Measurements from ENCODE around the gene MPPED2. TPM values are rescaled to one million over a fixed set of nuclear protein-coding genes. Genes with fewer than 3 reads are reported as not detected.

The MPPED2 gene
- polyA plus RNA-seq, 3 donors: 0.29 to 0.59 (median 0.52) TPM

DNA sequence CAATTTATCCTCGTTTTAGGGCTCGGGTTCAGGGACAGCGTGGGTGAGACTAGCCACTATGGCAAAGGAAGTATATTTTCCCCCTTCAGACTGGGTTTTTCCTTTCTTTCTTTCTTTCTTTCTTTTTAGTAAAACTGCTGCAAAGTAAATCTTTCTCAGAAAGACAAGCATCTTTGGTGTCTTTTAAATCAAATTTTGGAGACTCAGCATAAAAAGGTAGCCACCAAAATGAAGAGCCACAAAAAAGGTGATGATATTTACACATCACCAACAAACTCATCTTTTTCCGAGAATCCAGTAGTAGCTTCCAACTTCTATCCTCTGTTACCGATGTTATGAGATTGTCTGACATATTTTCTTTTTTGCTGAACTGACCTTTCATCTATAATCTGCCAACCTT, 88.6 kb downstream of the MPPED2 start:
- H2AFZ ChIP-seq (ENCODE audit: insufficient read depth, low read depth, low read length, poor library complexity, severe bottlenecking): no peak overlapping the region
- H3K27me3 Mint-ChIP-seq (ENCODE audit: low read depth in 3 of 3): peaks cover 0 to 4% (median 1%) of the 10 kb centered on the region in 3 donors
- no peak overlapping the region for H3K27ac Mint-ChIP-seq
- H3K36me3 ChIP-seq (replicated peaks in 1 of 2; ENCODE audit: control insufficient read depth in 1 of 2, insufficient read depth in 2 of 2, low read length in 2 of 2): no peaks in the 10 kb centered on the region
- H3K27ac ChIP-seq (ENCODE audit: low read depth in 1 of 2, low read length in 2 of 2): no peak overlapping the region
- no peaks in the 10 kb centered on the region for H3K9me3 ChIP-seq (replicated peaks in 1 of 2; ENCODE audit: control insufficient read depth in 1 of 2, insufficient read depth in 1 of 2, low read length in 2 of 2)
- H3K4me2 ChIP-seq (replicated peaks; ENCODE audit: extremely low read depth, low read length, poor library complexity, severe bottlenecking): no peak overlapping the region
- no peaks in the 10 kb centered on the region for H3K4me1 ChIP-seq (ENCODE audit: control insufficient read depth in 1 of 2, insufficient read depth in 2 of 2, low read length in 2 of 2)
- no CpG with 5 or more reads among the region's 5 CpGs for WGBS (ENCODE audit: insufficient coverage)
- DNase-seq: no peak
- H3K9ac ChIP-seq (ENCODE audit: insufficient read depth, low read length, poor library complexity, severe bottlenecking): no peak overlapping the region
- no peaks in the 10 kb centered on the region for H3K36me3 Mint-ChIP-seq
- H3K4me1 Mint-ChIP-seq: no peaks in the 10 kb centered on the region
- H4K20me1 ChIP-seq (ENCODE audit: insufficient read depth, low read length): no peaks in the 10 kb centered on the region
- H3K79me2 ChIP-seq (ENCODE audit: insufficient read depth, low read length): no peaks in the 10 kb centered on the region
- H3K4me3 ChIP-seq (replicated peaks in 1 of 3; ENCODE audit: low read depth in 2 of 3, low read length in 3 of 3): no peak overlapping the region
- TF ChIP-seq, protein P1, sequence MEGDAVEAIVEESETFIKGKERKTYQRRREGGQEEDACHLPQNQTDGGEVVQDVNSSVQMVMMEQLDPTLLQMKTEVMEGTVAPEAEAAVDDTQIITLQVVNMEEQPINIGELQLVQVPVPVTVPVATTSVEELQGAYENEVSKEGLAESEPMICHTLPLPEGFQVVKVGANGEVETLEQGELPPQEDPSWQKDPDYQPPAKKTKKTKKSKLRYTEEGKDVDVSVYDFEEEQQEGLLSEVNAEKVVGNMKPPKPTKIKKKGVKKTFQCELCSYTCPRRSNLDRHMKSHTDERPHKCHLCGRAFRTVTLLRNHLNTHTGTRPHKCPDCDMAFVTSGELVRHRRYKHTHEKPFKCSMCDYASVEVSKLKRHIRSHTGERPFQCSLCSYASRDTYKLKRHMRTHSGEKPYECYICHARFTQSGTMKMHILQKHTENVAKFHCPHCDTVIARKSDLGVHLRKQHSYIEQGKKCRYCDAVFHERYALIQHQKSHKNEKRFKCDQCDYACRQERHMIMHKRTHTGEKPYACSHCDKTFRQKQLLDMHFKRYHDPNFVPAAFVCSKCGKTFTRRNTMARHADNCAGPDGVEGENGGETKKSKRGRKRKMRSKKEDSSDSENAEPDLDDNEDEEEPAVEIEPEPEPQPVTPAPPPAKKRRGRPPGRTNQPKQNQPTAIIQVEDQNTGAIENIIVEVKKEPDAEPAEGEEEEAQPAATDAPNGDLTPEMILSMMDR (IDR thresholded peaks at IDR 0.05): no peak
- H3K27me3 ChIP-seq (ENCODE audit: control insufficient read depth in 2 of 2, insufficient read depth in 2 of 2, low read length in 2 of 2): no peaks in the 10 kb centered on the region
- H3K9me3 Mint-ChIP-seq: peaks cover 0 to 2% (median 0%) of the 10 kb centered on the region in 7 donors
- H3K4me3 Mint-ChIP-seq: no peak overlapping the region
- intact Hi-C loops (cut with micrococcal nuclease): no loop called here

DNA sequence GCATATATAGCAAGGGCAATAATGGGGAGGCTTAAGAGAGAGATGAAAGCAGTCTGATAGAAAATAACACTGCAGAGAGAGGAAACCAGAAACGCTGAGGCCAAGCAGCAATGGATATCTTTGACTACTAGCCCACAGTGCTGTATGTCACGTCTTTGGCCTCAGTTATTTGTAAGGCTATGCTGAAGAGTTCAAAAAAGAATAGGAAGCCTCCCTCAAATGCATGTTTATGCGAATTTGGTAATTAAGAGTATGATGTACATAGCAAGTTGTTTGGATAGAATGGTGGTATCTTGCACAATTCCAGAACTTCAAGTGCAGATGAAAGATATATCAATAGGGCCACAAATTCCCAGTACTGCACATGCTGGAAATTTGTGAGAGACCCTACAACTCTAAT, 89.2 kb downstream of the MPPED2 start:
- Mint-ChIP-seq H3K4me3 (no peak overlapping the region), H3K27me3 (ENCODE audit: low read depth in 3 of 3) (peaks cover 0 to 4% (median 1%) of the 10 kb centered on the region in 3 donors), H3K27ac (no peak overlapping the region), H3K4me1 (no peaks in the 10 kb centered on the region), H3K9me3 (peaks cover 0 to 2% (median 0%) of the 10 kb centered on the region in 7 donors), H3K36me3 (no peaks in the 10 kb centered on the region)
- whole genome bisulfite sequencing (ENCODE audit: insufficient coverage): 100% methylated on average over 2 of the region's 3 CpGs
- intact Hi-C loops (cut with micrococcal nuclease): no loop called here
- Histone ChIP-seq H3K4me3 (replicated peaks in 1 of 3; ENCODE audit: low read depth in 2 of 3, low read length in 3 of 3) (no peak overlapping the region), H3K4me1 (ENCODE audit: control insufficient read depth in 1 of 2, insufficient read depth in 2 of 2, low read length in 2 of 2) (no peaks in the 10 kb centered on the region), H3K27ac (ENCODE audit: low read depth in 1 of 2, low read length in 2 of 2) (no peak overlapping the region), H3K79me2 (ENCODE audit: insufficient read depth, low read length) (no peaks in the 10 kb centered on the region), H3K4me2 (replicated peaks; ENCODE audit: extremely low read depth, low read length, poor library complexity, severe bottlenecking) (no peak overlapping the region), H3K9me3 (replicated peaks in 1 of 2; ENCODE audit: control insufficient read depth in 1 of 2, insufficient read depth in 1 of 2, low read length in 2 of 2) (no peaks in the 10 kb centered on the region), H3K36me3 (replicated peaks in 1 of 2; ENCODE audit: control insufficient read depth in 1 of 2, insufficient read depth in 2 of 2, low read length in 2 of 2) (no peaks in the 10 kb centered on the region), H3K27me3 (ENCODE audit: control insufficient read depth in 2 of 2, insufficient read depth in 2 of 2, low read length in 2 of 2) (no peaks in the 10 kb centered on the region), H2AFZ (ENCODE audit: insufficient read depth, low read depth, low read length, poor library complexity, severe bottlenecking) (no peak overlapping the region), H3K9ac (ENCODE audit: insufficient read depth, low read length, poor library complexity, severe bottlenecking) (no peak overlapping the region), H4K20me1 (ENCODE audit: insufficient read depth, low read length) (no peaks in the 10 kb centered on the region)
- TF ChIP-seq, protein P1 (IDR thresholded peaks at IDR 0.05): no peak
- DNase-seq: no peak

All from CD14-positive monocyte (primary cell).